AG04449 (cell line): ENCODE measurements around the gene AFF2.

Source experiments
- CTCF ChIA-PET: fragments of 350-600 bp; formaldehyde crosslinking; extraction: SDS; loops from one replicate; lab custom pipeline; 2021; ENCODE audit warnings: antibody characterized with exemption; lab: Yijun Ruan, JAX
- POLR2A ChIA-PET: fragments of 400-600, 350-600 bp; formaldehyde crosslinking; extraction: SDS; loops from one replicate; lab custom pipeline; 2020; ENCODE audit warnings: antibody characterized with exemption, inconsistent platforms; lab: Yijun Ruan, JAX
- DNase-seq: peaks from one replicate; pipeline ENCODE4 v3.0.0-alpha.2; 2010; ENCODE audit warnings: low read depth, low spot score
- H3K4me3 ChIP-seq: 2 replicates; pipeline ENCODE4 v1.5.1; 2011; ENCODE audit warnings: low read depth, mild to moderate bottlenecking, control low read depth, low read length
- TF ChIP-seq, protein P1 (sequence below): IDR thresholded peaks from one replicate; pipeline ENCODE4 v1.5.1; 2011; ENCODE audit warnings: mild to moderate bottlenecking, moderate library complexity, low read length, control low read depth, inconsistent platforms; ENCODE audit not compliant: insufficient read depth; ENCODE audit errors: missing control alignments

AFF2 gene

DNA sequence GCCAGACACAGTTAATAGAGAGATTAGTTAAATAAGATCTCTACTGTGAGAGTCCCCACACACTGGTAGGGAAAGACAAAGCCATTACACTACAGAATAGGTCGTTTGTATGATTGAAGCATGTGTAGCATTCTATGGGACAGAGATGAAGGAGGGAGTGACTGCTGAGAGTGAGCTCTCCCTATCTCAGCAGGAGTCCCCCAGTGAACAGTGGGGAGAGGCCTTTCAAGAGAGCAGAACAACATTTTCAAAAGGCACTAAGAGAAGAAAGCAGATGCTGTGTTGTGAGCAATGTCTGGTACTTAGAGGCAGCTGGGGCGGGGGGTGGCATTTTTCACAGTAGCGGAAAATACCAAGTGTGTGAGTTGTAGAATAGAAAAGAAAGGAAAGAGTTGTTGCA lies 413.6 kb downstream of the AFF2 start:
- POLR2A ChIA-PET, result no interaction called here
- H3K4me3 ChIP-seq, result no peak overlapping the region
- no peak for DNase-seq
- TF ChIP-seq, protein P1, sequence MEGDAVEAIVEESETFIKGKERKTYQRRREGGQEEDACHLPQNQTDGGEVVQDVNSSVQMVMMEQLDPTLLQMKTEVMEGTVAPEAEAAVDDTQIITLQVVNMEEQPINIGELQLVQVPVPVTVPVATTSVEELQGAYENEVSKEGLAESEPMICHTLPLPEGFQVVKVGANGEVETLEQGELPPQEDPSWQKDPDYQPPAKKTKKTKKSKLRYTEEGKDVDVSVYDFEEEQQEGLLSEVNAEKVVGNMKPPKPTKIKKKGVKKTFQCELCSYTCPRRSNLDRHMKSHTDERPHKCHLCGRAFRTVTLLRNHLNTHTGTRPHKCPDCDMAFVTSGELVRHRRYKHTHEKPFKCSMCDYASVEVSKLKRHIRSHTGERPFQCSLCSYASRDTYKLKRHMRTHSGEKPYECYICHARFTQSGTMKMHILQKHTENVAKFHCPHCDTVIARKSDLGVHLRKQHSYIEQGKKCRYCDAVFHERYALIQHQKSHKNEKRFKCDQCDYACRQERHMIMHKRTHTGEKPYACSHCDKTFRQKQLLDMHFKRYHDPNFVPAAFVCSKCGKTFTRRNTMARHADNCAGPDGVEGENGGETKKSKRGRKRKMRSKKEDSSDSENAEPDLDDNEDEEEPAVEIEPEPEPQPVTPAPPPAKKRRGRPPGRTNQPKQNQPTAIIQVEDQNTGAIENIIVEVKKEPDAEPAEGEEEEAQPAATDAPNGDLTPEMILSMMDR, result no peak
- CTCF ChIA-PET, result no interaction called here

DNA sequence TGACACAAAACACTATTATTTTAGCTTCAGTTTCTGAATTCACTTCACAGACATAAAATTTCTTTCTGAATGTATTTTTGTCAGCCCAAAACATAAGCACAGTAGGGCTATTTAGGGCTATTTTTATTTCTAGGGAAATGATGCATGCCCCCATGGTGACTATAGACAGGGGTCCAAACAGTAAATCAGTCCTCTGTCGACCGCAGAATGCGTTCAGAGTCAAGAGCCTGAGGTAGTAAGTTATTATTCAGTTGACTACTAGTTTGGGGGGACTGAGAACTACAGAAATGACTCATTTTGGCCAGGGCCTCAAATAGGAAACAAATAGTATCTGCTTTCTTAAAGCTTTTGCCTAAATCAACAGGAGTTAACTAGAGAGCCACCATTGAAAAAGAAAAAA lies 414.4 kb downstream of the AFF2 start:
- no peak for DNase-seq
- CTCF ChIA-PET, result no interaction called here
- POLR2A ChIA-PET, result no interaction called here
- TF ChIP-seq, protein P1, result no peak
- no peak overlapping the region for H3K4me3 ChIP-seq

DNA sequence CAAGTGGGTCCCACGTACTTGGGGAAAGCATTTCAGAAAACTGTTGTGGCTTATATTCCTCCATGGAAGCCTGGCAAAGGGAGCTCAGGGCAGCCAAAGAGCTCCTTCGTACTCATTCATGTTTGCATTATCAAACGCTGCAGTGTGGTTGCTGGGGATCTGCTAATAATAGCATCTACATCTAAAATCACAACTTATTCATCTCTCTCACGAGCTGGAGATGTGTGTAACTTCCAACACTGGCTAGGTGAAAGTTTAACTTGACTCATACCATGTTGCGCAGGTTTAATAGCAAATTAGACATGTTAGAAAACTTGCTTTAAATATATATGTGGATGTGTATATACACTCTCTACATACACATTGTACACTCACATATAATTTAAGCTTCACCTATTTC lies 415.1 kb downstream of the AFF2 start:
- TF ChIP-seq, protein P1, result no peak
- POLR2A ChIA-PET, result no interaction called here
- H3K4me3 ChIP-seq, result no peak overlapping the region
- CTCF ChIA-PET, result no interaction called here
- DNase-seq, result no peak

DNA sequence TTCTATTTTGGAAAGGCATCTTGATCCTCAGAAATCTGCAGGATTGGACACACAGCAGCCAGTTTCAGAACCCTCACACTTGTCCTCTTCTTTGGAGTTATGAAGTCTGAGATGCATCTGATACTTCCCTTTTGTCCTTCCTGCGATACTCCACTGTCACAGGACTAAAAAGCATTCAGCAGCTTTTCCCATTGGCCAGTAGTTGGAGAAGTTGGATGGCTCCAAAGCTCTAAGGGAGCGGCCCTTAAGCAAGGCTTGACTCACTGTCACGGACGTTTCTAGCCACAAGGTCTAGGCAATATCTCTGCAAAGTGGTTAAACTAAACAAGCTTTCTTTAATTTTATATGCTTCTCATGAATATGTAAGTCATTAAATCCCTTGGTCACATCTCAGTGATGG lies 417.0 kb downstream of the AFF2 start:
- POLR2A ChIA-PET, result no interaction called here
- CTCF ChIA-PET, result no interaction called here
- no peak overlapping the region for H3K4me3 ChIP-seq
- DNase-seq, result no peak
- TF ChIP-seq, protein P1, result no peak

DNA sequence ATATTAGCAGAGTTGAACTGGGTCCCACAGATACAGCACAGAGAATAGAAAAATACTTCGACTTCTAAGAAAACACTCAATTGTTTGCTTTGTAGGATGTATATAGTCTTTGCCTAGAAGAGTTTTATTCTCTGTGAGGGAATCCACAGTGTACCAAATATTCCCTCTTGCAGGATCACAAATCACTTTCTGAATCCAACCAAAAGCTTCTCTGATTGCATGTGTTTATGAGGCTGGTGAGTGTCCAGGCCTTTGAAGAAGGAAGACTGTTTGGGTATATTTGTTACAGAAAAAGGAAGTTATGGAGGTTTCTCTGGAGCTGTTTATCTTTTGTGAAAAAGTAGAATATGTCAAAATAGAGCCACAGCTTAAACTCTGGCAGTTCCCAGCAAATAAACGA lies 423.2 kb downstream of the AFF2 start:
- H3K4me3 ChIP-seq, result no peak overlapping the region
- no peak for DNase-seq
- POLR2A ChIA-PET, result no interaction called here
- TF ChIP-seq, protein P1, result no peak
- CTCF ChIA-PET, result no interaction called here

DNA sequence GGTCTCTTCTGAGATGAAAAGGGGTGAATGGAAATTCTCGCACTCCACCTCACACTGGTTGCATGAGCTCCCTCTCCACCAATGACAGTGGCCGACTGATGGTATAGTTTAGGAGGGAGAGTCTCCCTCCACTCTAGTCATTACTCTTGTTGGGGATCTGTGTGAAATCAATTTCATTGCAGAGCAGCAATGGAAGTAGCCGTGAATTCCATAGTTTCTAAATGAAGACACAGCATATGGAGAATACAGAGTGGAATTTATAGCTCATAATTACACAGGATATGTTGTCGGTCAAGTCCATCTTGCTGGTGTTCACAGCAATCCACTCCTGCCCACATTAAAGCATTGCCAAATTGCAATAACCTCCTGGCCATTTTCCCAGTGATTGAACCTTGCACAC lies 426.0 kb downstream of the AFF2 start:
- POLR2A ChIA-PET, result no interaction called here
- DNase-seq, result no peak
- CTCF ChIA-PET, result no interaction called here
- TF ChIP-seq, protein P1, result no peak
- no peak overlapping the region for H3K4me3 ChIP-seq
